H7 (cell line): ENCODE measurements around the gene DNM3. TPM values are rescaled to one million over a fixed set of nuclear protein-coding genes. Genes with fewer than 3 reads are reported as not detected.

Experiments used
- DNase-seq: peaks from one replicate; pipeline ENCODE4 v3.0.0; 2012
- H3K27me3 ChIP-seq: 2 replicates; pipeline ENCODE4 v1.6.0; 2011; ENCODE audit warnings: mild to moderate bottlenecking, low read length; ENCODE audit not compliant: control insufficient read depth, insufficient read depth
- H3K36me3 ChIP-seq: replicated peaks from 2 replicates; pipeline ENCODE4 v1.5.1; 2011; ENCODE audit warnings: low read length; ENCODE audit not compliant: control insufficient read depth, insufficient read depth
- H3K4me3 ChIP-seq: 2 replicates; pipeline ENCODE4 v1.5.1; 2011; ENCODE audit warnings: low read depth, mild to moderate bottlenecking, control low read depth, low read length, moderate library complexity; ENCODE audit not compliant: insufficient read depth
- total RNA-seq: library from RNA; depleted of rRNA; stranded (reverse); fragments of >200 nt; shearing (Covaris generic); gene quantifications from 2 replicates; pipeline ENCODE4 v1.2.3, GENCODE V29; 2014

DNM3 gene
- total RNA-seq, 1 experiment from 2014 or later: 0.73 TPM

DNA sequence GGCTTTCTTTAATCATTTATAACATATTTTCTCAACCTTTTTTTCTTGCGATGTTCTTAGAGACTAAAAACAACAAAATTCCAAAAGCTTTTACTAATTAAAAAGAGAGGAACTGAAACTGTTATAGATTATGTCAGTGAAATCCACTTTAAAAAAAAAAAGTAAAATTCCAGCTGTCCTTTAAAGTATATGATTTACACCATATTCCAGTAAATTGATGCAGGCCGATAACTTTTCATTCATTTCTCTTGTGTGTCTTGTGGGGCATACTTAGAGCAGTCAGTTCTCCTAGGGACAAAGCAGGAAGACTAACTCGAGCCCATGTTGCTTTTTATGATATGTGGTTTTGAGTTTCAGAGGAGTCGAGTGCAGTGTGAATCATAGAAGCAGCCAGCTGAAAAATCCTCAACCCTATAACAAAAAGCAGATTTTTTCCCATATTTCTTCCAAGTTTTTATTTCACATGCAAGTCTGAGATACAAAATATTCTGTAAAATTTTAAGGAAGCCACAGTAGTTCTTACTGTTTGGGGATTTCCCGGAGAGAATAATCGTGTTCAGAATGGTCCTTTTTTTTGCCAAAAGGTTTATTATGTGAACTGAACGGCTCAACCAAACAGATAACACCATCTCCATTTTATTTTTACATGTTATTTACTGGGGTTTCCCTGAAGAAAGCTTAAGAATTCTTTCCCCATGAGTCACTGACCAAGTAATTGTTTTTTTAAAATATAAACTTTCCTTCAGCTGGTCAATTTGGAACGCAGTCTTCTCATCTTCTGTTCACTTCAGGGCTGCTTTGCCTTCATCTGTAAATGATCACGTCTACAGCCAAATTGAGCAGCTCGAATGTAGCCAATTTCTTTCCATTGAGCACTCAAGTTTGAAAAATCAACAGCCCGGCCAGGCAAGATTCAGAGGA lies 502.2 kb downstream of the DNM3 start:
- Histone ChIP-seq H3K27me3 (no peaks in the 10 kb centered on the region), H3K4me3 (no peak overlapping the region), H3K36me3 (no peaks in the 10 kb centered on the region)
- DNase-seq: no peak

DNA sequence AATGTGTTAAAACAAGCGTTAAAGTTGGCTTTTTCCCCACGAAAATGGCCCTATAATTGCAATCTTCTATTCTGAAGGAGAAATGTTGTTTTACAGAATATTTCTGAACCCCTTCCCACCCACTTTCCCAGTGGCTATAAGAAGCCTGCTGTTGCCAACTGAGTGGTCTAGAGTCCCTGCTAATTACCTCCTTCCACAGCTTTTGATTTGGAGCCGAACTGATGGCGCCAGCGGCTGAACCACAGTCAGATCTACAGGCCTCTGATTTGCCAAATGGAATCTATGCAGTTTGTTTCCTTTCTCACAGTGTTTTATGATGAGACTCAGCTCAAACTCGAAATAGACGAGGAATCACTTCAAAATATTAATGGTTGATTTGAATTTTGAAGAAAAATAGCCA lies 503.1 kb downstream of the DNM3 start:
- Histone ChIP-seq H3K27me3 (no peaks in the 10 kb centered on the region), H3K4me3 (no peak overlapping the region), H3K36me3 (no peaks in the 10 kb centered on the region)
- no peak for DNase-seq

DNA sequence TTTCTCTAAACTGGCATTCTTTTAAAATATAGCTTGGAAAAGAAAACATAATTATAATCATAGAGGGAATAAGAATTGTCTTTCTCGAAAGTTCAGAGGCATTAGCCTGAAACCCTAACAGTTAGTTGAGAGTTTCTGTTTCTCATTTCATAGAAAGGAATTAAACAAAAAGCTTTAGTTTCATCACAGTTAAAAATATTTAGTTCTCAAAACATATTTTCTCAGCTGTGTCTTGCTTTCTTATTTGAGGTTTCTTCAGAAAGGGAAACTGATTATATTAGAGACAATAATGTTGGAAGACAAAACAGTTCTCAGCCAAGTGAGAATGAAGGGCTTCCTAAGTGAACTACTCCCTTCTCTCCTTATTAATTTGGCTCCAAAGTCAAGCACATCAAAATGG lies 503.8 kb downstream of the DNM3 start:
- Histone ChIP-seq H3K27me3 (no peaks in the 10 kb centered on the region), H3K36me3 (no peaks in the 10 kb centered on the region), H3K4me3 (no peak overlapping the region)
- DNase-seq: no peak

DNA sequence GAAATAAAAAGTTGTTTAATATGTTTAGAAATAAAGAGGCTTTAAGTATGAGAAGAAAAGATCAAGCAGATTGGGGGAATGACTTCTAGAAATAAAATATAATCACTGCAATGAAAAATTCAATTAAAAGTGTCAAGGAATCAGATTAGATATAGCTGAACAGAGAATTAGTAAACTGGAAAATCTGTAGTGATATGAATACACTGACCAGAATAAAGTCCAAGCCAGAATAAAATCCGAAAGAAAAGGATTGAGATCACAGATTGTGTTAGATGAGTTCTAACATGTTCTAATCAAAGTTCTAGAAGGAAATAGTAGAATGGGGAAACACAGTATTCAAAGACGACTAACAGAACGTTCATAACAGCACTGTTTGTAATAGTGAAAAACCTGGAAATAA lies 506.1 kb downstream of the DNM3 start:
- H3K27me3 ChIP-seq: no peaks in the 10 kb centered on the region
- no peak for DNase-seq
- no peak overlapping the region for H3K4me3 ChIP-seq
- no peaks in the 10 kb centered on the region for H3K36me3 ChIP-seq

DNA sequence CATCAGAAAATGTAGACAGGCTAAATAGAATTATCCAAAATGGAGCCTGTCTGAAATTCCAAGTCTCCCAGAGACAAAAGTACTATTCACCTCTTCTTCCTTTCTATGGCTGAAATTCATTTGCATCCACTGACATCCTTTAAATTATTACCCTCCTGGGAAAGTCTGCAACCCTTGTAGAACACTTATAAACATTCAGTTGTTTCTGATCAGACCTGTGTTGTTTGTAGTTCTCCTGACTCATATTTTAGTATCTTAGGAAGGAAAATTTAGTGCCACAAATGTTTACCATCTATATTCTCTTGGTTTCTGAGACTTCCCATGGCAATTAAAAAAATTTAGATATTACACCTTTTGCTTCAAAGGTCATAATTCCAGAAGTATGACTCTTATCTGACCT lies 509.6 kb downstream of the DNM3 start:
- DNase-seq: no peak
- Histone ChIP-seq H3K36me3 (no peaks in the 10 kb centered on the region), H3K27me3 (no peaks in the 10 kb centered on the region), H3K4me3 (no peak overlapping the region)

DNA sequence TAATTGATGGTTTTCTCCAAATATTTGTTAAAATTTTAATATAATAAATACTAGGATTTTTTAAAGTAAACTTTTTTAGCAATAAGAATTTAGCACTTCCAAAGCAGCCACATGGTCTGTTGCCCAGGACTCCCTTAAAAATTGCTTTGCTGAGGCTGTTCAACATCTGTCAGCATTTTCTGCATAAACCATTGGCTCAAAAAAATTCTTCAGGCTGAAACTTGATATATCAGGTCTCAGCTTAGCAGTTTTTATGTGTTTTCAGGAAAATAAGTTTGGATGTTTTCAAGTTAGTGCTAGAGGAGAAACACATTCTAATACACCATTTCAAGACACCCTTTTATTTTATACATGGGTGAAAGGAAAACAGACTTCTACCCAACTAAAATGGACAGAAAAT lies 510.0 kb downstream of the DNM3 start:
- H3K36me3 ChIP-seq: no peaks in the 10 kb centered on the region
- no peaks in the 10 kb centered on the region for H3K27me3 ChIP-seq
- H3K4me3 ChIP-seq: no peak overlapping the region
- no peak for DNase-seq

DNA sequence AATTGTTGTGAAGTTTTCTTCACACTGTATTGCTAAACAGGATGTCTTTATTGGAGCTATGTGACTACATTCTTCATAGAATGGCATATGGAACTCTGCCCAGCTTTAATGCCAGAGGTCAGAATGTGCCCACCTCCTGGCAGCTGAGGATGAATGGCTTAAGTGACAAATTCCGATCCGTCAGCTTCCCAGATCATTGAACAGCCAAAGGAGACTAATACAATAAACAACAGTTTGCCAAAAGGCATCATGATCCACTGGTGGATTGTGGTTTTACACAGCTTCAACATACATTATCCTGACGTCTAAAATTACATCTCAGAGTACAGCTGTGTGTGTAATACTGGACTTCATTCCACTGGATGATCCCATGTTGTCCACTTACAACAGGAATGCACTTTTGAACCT lies 510.5 kb downstream of the DNM3 start:
- DNase-seq: no peak
- H3K4me3 ChIP-seq: no peak overlapping the region
- no peaks in the 10 kb centered on the region for H3K36me3 ChIP-seq
- H3K27me3 ChIP-seq: no peaks in the 10 kb centered on the region

DNA sequence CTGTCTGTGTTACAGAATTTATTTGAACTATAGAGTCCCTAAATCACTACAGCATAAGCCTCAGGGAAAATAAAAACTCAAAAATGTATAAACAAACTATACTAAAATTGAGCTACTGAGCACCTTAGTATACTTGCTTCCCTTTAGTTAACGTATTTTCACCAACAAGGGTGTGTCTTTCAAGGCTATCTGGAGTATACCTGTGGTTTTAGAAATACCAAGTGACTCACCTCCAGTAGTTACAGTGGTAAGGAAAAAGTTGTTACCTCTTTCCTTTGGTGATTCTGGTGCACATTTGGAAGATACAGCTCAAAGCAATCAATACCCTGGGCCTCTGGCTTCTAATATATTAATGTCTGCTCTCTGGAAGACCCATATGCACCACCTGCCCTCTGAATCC lies 511.1 kb downstream of the DNM3 start:
- no peaks in the 10 kb centered on the region for H3K27me3 ChIP-seq
- no peaks in the 10 kb centered on the region for H3K36me3 ChIP-seq
- DNase-seq: no peak
- H3K4me3 ChIP-seq: no peak overlapping the region

DNA sequence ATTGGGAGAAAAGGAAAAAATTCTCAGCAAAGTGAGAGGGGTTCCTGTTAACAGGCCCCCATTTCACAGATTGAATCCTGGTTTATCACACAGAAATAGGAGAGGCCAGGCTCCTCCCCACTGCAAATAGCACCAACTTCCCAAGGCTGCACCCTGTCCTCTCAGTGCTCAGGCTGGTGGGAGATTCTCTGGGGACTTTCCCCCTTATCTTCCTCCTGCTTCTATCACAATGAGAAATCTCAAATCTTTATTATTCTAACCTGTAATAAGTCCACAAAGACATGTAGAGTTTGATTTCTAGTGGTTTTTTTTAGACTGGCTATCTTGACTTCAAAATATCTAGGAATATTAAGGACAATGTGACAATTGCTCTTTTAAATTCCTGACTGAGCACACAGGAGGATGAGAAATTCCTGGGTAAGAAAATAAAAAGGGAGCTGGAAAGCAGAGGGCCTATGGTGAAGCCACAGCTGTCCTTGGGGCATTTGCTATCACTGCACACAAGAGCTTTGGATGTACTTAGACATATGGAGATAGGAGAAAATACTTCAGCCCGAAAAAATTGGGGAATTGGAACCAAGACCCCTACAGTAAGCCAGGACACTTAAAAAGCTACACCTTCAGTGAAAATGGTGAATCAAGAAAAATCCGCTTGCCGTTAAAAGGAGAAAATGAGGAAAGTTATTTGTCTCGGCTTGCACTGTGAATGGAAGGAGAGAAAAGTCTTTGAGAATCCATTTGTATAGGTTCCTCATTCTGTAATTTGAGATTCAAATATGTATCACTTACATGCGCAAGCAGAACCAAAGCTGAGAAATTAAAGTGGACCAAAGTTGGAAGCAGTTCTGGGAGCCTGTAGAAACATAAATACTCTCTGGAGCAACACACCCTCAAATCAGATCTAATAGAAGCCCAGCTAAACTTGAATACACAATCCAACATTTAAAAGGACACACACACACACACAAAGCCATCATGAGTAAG lies 513.3 kb downstream of the DNM3 start:
- Histone ChIP-seq H3K36me3 (no peaks in the 10 kb centered on the region), H3K27me3 (no peaks in the 10 kb centered on the region), H3K4me3 (no peak overlapping the region)

DNA sequence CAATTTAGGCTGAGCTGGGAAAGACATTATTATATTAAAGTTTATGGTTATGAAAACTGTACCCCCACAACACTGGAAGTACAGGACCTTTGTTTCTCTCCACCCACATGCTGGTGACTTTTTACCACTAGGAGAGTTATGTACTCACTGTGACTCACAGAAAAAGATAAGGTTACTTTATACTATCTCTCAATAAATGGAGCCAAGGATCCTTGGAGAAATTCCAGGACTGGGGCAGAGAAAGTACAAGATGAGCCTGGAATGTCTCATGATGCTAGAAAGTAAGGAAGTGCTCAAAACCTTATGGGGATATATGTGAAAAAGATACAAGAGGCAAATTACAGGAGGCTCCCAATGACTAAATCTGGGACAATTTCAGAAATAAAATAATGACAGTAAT lies 515.3 kb downstream of the DNM3 start:
- no peak overlapping the region for H3K4me3 ChIP-seq
- no peak for DNase-seq
- H3K27me3 ChIP-seq: no peaks in the 10 kb centered on the region
- H3K36me3 ChIP-seq: no peaks in the 10 kb centered on the region

More for the DNA sequence above, 513.3 kb downstream of the DNM3 start:
- no peak for DNase-seq

DNA sequence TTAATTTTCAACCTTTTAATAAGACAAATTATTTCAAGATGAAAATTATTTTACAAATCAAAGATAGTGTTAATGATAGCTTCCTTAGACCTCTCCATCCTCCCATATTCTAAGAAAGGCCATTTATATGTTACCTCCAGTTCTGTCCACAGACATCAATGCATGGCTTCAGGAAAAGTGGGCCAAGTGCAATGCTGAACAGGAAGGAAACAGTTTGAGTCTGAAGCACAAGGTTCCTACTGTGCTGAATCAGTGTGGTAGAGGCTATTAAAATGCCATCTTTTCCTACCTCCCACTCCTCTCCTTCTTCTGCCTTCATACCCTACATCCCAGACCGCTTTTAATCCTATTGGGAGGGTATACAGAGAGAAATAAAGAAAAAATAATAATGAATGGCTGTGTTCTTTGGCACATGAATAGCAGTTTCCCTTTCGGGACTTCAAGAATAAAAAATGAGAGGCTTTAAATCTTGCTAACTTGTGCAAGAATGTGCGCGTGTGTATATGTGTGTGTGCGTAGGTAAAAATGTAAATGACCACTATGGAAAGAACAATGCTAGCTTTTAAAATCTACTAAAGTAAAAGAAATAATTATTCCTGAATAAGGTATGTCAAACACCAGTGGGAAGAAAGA lies 516.6 kb downstream of the DNM3 start:
- Histone ChIP-seq H3K36me3 (no peaks in the 10 kb centered on the region), H3K27me3 (no peaks in the 10 kb centered on the region), H3K4me3 (no peak overlapping the region)
- DNase-seq: no peak

DNA sequence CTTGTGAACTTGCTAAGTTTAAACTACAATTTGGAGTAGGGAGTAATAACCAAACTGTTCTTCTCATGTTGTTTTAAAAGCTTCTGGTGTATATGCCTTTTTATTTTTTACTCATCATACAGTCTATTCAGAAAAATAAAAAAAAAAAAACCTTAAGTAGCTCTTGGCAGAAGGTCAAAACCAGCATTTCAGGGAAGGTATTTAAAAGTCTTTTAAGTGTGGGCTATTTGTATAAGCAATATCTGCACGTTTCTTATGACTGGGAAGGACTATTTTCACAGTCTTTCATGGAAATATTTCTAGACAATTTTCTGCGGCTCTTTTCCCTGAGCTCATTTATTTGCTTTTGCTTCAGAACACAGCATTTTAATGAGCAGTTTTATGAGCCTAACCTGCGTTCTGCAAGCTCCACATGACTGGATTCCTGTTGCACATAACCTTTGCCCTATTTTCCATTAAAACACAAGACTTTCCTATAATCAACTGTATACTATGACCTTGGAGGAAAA lies 518.2 kb downstream of the DNM3 start:
- no peak for DNase-seq
- H3K27me3 ChIP-seq: no peaks in the 10 kb centered on the region
- H3K4me3 ChIP-seq: no peak overlapping the region
- no peaks in the 10 kb centered on the region for H3K36me3 ChIP-seq

DNA sequence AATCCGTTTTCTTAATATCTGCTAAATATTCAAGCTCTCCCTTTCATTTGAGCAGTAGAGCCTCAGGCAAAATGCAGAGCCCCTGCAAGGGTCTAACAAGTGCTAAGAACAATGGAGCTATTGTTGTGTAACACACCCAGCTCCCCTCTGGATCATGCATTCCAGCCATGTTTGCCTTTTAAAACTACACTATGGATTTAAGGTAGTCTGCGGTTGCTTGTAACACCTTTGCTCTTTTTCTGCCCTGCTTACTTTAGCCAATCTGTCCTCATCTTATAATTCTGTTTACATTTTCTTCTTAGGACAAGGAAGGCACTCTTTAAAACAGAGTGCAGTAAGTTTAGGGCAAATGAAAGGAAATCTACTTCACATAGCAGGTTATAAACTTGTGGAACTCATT lies 519.2 kb downstream of the DNM3 start:
- H3K27me3 ChIP-seq: no peaks in the 10 kb centered on the region
- H3K4me3 ChIP-seq: no peak overlapping the region
- DNase-seq: no peak
- no peaks in the 10 kb centered on the region for H3K36me3 ChIP-seq

DNA sequence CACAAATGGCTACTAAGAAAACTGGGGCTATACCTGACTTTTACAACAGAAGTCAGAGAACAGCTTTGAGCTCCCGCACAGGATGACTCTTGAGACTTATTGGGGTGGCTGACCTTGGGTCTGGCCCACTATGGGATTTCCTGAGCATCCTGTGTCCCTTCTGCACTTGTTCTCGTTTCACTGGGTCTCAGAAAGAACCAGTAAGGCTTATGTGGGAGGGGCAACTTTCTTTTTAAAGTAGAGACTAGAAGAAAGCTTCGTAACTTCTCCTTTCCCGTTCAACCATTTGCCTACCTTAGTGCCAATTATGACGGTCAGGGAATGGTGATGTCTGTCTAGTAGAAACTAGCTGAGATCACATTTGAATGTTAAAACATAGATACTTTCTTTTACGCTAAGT lies 519.7 kb downstream of the DNM3 start:
- DNase-seq: no peak
- H3K27me3 ChIP-seq: no peaks in the 10 kb centered on the region

More for the DNA sequence above, 519.7 kb downstream of the DNM3 start:
- Histone ChIP-seq H3K36me3 (no peaks in the 10 kb centered on the region), H3K4me3 (no peak overlapping the region)
